ENCODE data around the gene PNRC2.

Gene PNRC2

DNA sequence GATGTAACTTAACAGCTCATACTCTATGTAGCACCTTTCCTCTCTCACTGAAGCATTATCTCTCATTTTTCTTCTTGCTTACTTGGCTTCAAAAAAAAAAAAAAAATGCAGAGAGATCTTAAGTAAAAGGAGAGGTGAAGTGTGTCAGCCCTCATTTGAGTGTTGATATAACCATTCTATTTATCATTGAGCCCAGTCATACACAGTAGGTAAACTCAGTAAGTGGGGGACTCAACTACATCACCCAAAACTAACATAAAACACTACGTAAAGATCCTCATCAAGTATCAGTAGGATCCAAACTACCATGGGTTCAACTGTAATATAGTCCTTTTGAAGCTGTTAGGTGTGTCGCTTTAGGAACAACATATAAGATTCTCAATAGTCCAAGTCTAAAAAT lies 8.2 kb downstream of the PNRC2 start:
- no peaks in the 10 kb centered on the region for H3K9me3 ChIP-seq (ENCODE audit: control insufficient read depth, low read length)
- H3K14ac ChIP-seq (ENCODE audit: low read length in 2 of 2): no peak overlapping the region
- H3K79me1 ChIP-seq (replicated peaks; ENCODE audit: low read length, poor library complexity, severe bottlenecking): no peaks in the 10 kb centered on the region
- no peak overlapping the region for H4K8ac ChIP-seq (ENCODE audit: low read length)
- no peak overlapping the region for H3K4me3 ChIP-seq (ENCODE audit: insufficient read depth in 1 of 2, low read depth in 1 of 2, low read length in 2 of 2)
- H3K4ac ChIP-seq (ENCODE audit: low read depth in 1 of 2, low read length in 2 of 2): no peak overlapping the region
- H3K4me2 ChIP-seq (ENCODE audit: low read length, poor library complexity, severe bottlenecking): no peak overlapping the region
- peaks cover 8 to 89% of the 10 kb centered on the region in 2 experiments for H3K36me3 ChIP-seq (ENCODE audit: control insufficient read depth in 1 of 2, insufficient read depth in 2 of 2, low read depth in 1 of 2, low read length in 2 of 2)
- no peak overlapping the region for H2BK5ac ChIP-seq (ENCODE audit: low read depth, low read length, poor library complexity, severe bottlenecking)
- no peak overlapping the region for H3K27ac ChIP-seq (ENCODE audit: low read length, poor library complexity, severe bottlenecking)
- H3K18ac ChIP-seq (ENCODE audit: low read depth in 1 of 2, low read length in 2 of 2): no peak overlapping the region
- H3K9ac ChIP-seq (ENCODE audit: low read length): no peak overlapping the region
- no peaks in the 10 kb centered on the region for H3K27me3 ChIP-seq (ENCODE audit: control insufficient read depth in 1 of 2, insufficient read depth in 1 of 2, low read length in 2 of 2)
- no peak for DNase-seq
- H2BK15ac ChIP-seq (ENCODE audit: low read depth, poor library complexity, severe bottlenecking): no peak overlapping the region
- no peak overlapping the region for H2AK5ac ChIP-seq (ENCODE audit: low read length, severe bottlenecking)
- no peak overlapping the region for H3K23ac ChIP-seq (ENCODE audit: low read length in 2 of 2)
- no peak overlapping the region for H2BK12ac ChIP-seq (ENCODE audit: low read length in 2 of 2)
- no peaks in the 10 kb centered on the region for H3K4me1 ChIP-seq (ENCODE audit: control insufficient read depth, insufficient read depth, low read depth, low read length)
- no peak overlapping the region for H2AFZ ChIP-seq (ENCODE audit: low read depth, low read length)
- no peak overlapping the region for H4K91ac ChIP-seq (ENCODE audit: low read length)
- WGBS: 100% methylated on average over 1 of the region's 2 CpGs
- no peak overlapping the region for H2BK120ac ChIP-seq (ENCODE audit: low read depth, low read length)

DNA sequence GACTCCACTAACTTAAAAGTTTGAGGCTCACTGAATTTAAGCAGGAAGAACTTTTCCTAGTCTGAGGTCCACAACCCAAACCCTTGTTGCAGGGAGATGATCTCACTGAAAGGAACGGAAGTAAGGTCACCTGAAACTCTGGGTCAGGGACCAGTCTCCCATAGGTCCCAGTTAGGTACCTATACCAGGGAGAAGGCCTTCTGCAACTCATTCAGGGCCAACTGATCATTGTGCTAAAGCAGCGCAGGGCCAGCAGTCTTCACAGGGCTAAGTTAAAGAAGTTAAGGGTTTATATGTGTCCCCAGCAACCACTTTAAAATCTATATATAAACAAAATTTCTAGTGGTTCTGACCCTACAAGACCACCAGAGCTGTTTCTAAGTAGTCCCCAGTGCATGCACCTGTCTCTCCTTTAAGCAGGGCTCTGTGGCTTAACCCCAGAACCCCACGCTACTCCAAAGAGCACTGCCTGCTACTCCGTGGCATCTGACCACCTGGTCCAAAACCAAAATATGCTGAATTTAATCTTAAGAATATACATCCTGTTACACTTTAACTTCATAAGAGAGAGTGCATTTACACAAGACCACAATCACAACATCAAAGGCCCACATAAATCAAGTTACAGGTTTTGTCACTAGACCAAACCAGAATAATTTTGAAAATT lies 17.7 kb downstream of the PNRC2 start:
- Histone ChIP-seq H3K27ac (ENCODE audit: low read length, poor library complexity, severe bottlenecking) (no peak overlapping the region), H3K4me1 (ENCODE audit: control insufficient read depth, insufficient read depth, low read depth, low read length) (peaks cover 6% of the 10 kb centered on the region), H3K79me1 (replicated peaks; ENCODE audit: low read length, poor library complexity, severe bottlenecking) (no peaks in the 10 kb centered on the region), H3K4me2 (ENCODE audit: low read length, poor library complexity, severe bottlenecking) (no peak overlapping the region), H3K9ac (ENCODE audit: low read length) (peak overlapping the region; percentile 99), H4K91ac (ENCODE audit: low read length) (no peak overlapping the region), H2AK5ac (ENCODE audit: low read length, severe bottlenecking) (no peak overlapping the region), H3K27me3 (ENCODE audit: control insufficient read depth in 1 of 2, insufficient read depth in 1 of 2, low read length in 2 of 2) (no peaks in the 10 kb centered on the region), H3K9me3 (ENCODE audit: control insufficient read depth, low read length) (no peaks in the 10 kb centered on the region), H2BK12ac (ENCODE audit: low read length in 2 of 2) (no peak overlapping the region), H2AFZ (ENCODE audit: low read depth, low read length) (no peak overlapping the region), H4K8ac (ENCODE audit: low read length) (no peak overlapping the region), H3K4me3 (ENCODE audit: insufficient read depth in 1 of 2, low read depth in 1 of 2, low read length in 2 of 2) (peak overlapping the region in 1 of 2 experiments; percentile 89), H2BK15ac (ENCODE audit: low read depth, poor library complexity, severe bottlenecking) (no peak overlapping the region), H3K36me3 (ENCODE audit: control insufficient read depth in 1 of 2, insufficient read depth in 2 of 2, low read depth in 1 of 2, low read length in 2 of 2) (peaks cover 12 to 49% of the 10 kb centered on the region in 2 experiments), H2BK5ac (ENCODE audit: low read depth, low read length, poor library complexity, severe bottlenecking) (no peak overlapping the region), H3K14ac (ENCODE audit: low read length in 2 of 2) (no peak overlapping the region), H3K4ac (ENCODE audit: low read depth in 1 of 2, low read length in 2 of 2) (no peak overlapping the region), H2BK120ac (ENCODE audit: low read depth, low read length) (no peak overlapping the region), H3K23ac (ENCODE audit: low read length in 2 of 2) (no peak overlapping the region), H3K18ac (ENCODE audit: low read depth in 1 of 2, low read length in 2 of 2) (no peak overlapping the region)
- 86% methylated on average over 3 of the region's 4 CpGs for WGBS
- no peak for DNase-seq

DNA sequence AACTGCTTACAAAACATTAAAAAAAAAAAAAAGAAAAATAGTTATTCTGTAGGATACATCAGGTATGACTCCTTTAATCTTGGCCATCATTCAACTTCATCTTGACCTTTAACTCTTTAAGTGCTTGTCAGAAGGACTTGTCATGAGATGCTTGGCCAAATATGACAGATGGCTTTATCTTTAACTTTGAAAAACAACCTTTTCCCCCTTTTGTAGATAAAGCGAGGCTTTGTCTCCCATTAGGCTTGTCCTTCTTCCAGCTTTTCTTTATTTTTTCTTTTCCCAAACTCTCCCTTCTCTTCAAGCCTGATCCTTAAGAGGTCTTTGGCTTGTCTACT lies 18.2 kb downstream of the PNRC2 start:
- DNase-seq: no peak
- Histone ChIP-seq H3K4ac (ENCODE audit: low read depth in 1 of 2, low read length in 2 of 2) (no peak overlapping the region), H3K9me3 (ENCODE audit: control insufficient read depth, low read length) (no peaks in the 10 kb centered on the region), H3K4me3 (ENCODE audit: insufficient read depth in 1 of 2, low read depth in 1 of 2, low read length in 2 of 2) (peak overlapping the region in 1 of 2 experiments; percentile 89), H2BK12ac (ENCODE audit: low read length in 2 of 2) (no peak overlapping the region), H4K8ac (ENCODE audit: low read length) (no peak overlapping the region), H2AFZ (ENCODE audit: low read depth, low read length) (no peak overlapping the region), H2BK120ac (ENCODE audit: low read depth, low read length) (no peak overlapping the region), H2BK5ac (ENCODE audit: low read depth, low read length, poor library complexity, severe bottlenecking) (no peak overlapping the region), H3K23ac (ENCODE audit: low read length in 2 of 2) (no peak overlapping the region), H2BK15ac (ENCODE audit: low read depth, poor library complexity, severe bottlenecking) (no peak overlapping the region), H3K4me1 (ENCODE audit: control insufficient read depth, insufficient read depth, low read depth, low read length) (peaks cover 6% of the 10 kb centered on the region), H3K14ac (ENCODE audit: low read length in 2 of 2) (no peak overlapping the region), H3K36me3 (ENCODE audit: control insufficient read depth in 1 of 2, insufficient read depth in 2 of 2, low read depth in 1 of 2, low read length in 2 of 2) (peaks cover 9 to 47% of the 10 kb centered on the region in 2 experiments), H3K18ac (ENCODE audit: low read depth in 1 of 2, low read length in 2 of 2) (no peak overlapping the region), H3K79me1 (replicated peaks; ENCODE audit: low read length, poor library complexity, severe bottlenecking) (no peaks in the 10 kb centered on the region), H2AK5ac (ENCODE audit: low read length, severe bottlenecking) (no peak overlapping the region), H4K91ac (ENCODE audit: low read length) (no peak overlapping the region), H3K27me3 (ENCODE audit: control insufficient read depth in 1 of 2, insufficient read depth in 1 of 2, low read length in 2 of 2) (no peaks in the 10 kb centered on the region), H3K4me2 (ENCODE audit: low read length, poor library complexity, severe bottlenecking) (no peak overlapping the region), H3K27ac (ENCODE audit: low read length, poor library complexity, severe bottlenecking) (no peak overlapping the region), H3K9ac (ENCODE audit: low read length) (peak overlapping the region; percentile 99)
- WGBS: 93% methylated on average over 1 of the region's 1 CpG

DNA sequence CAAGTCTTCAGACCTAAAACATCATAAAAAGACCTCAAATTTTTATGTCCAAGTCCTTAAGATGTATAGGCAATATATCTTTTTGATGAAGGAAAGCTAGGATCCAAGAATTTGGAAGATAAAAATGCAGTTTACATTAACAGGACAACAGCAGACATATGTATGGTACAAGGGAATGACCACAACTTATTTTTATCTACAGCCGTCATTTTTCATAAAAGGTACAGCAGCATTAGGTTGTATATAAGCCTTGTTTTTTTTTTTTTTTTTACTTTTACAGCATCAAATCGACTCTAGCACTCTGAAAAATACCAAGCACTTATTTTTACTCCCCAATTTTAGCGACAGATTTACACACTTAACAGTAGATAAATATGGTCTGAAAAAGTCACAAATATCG lies 19.2 kb downstream of the PNRC2 start:
- Histone ChIP-seq H3K4me2 (ENCODE audit: low read length, poor library complexity, severe bottlenecking) (peak overlapping the region; percentile 36), H3K23ac (ENCODE audit: low read length in 2 of 2) (no peak overlapping the region), H2AFZ (ENCODE audit: low read depth, low read length) (no peak overlapping the region), H3K18ac (ENCODE audit: low read depth in 1 of 2, low read length in 2 of 2) (no peak overlapping the region), H3K14ac (ENCODE audit: low read length in 2 of 2) (no peak overlapping the region), H3K27ac (ENCODE audit: low read length, poor library complexity, severe bottlenecking) (no peak overlapping the region), H2BK120ac (ENCODE audit: low read depth, low read length) (no peak overlapping the region), H2AK5ac (ENCODE audit: low read length, severe bottlenecking) (no peak overlapping the region), H3K4me1 (ENCODE audit: control insufficient read depth, insufficient read depth, low read depth, low read length) (peaks cover 6% of the 10 kb centered on the region), H3K9ac (ENCODE audit: low read length) (peak overlapping the region; percentile 99), H2BK5ac (ENCODE audit: low read depth, low read length, poor library complexity, severe bottlenecking) (no peak overlapping the region), H4K91ac (ENCODE audit: low read length) (no peak overlapping the region), H3K79me1 (replicated peaks; ENCODE audit: low read length, poor library complexity, severe bottlenecking) (no peaks in the 10 kb centered on the region), H4K8ac (ENCODE audit: low read length) (no peak overlapping the region), H2BK12ac (ENCODE audit: low read length in 2 of 2) (no peak overlapping the region), H2BK15ac (ENCODE audit: low read depth, poor library complexity, severe bottlenecking) (no peak overlapping the region), H3K36me3 (ENCODE audit: control insufficient read depth in 1 of 2, insufficient read depth in 2 of 2, low read depth in 1 of 2, low read length in 2 of 2) (peaks cover 5 to 38% of the 10 kb centered on the region in 2 experiments), H3K9me3 (ENCODE audit: control insufficient read depth, low read length) (no peaks in the 10 kb centered on the region), H3K4ac (ENCODE audit: low read depth in 1 of 2, low read length in 2 of 2) (no peak overlapping the region), H3K27me3 (ENCODE audit: control insufficient read depth in 1 of 2, insufficient read depth in 1 of 2, low read length in 2 of 2) (no peaks in the 10 kb centered on the region), H3K4me3 (ENCODE audit: insufficient read depth in 1 of 2, low read depth in 1 of 2, low read length in 2 of 2) (peak overlapping the region in 1 of 2 experiments; percentile 89)
- WGBS: no CpG with 5 or more reads among the region's 4 CpGs
- no peak for DNase-seq

All from mesenchymal stem cell (in vitro differentiated cells and primary cell).